ENCODE results near the gene ITPR2. TPM values are rescaled to one million over a fixed set of nuclear protein-coding genes. Genes with fewer than 3 reads are reported as not detected.
"Not testable (repeated sequence)": the region's sequence is repeated elsewhere in the genome, so short reads cannot be mapped to it uniquely, and the experiment has no call there.

Gene ITPR2
- polyA plus RNA-seq, 12 donors, result 2.6 to 10.1 (median 4.6) TPM; not detected in 1

DNA sequence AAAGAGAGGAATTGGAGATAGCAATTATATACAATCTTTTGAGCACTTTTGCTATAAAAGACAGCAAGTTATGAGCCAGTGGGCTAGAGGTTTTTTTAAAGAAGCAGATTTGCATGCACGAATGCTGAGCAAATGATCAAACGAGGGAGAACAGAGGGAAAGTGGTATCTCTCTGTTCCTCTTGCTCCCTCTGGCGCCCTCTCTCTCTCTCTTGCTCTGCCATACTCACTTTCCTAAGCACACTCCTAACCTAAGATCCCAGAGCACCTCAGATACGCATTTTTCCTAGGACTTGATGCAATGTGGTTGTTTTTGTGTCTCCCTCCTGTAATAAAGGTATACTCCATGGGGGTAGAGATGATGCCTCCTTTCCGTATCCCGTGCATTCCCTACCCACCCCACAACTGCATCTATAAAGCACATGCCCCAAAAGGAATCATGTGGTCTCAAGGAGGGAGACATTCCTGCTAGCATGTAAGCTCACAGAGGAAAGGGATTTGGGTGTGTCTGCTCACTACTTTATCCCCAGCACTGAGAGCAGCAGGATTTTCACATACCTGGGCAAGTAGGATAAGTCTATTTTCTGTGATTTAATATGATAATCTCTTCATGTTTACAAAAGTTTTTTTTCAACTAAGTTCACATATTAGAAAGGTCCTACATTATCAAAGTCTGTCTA lies 367.4 kb downstream of the ITPR2 start:
- DNase-seq, result no peak

DNA sequence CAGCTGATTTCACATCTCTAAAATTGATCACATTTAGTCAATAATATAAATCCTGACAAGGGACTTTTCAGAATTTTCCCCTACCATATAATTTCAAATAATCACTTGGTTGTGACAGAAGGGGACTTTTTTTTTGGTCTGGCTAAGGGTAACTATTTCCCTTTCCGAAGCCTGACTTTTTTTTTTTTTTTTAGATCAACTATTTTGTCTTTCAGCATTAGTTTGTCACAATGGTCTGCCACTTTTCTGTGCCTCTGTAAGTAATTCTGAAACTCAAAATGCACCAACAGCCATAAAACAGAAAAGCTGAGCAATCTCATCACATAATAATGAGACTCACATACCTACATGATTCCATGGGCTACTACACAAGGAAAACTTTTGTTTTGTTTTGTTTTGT lies 371.2 kb downstream of the ITPR2 start:
- DNase-seq, result no peak

DNA sequence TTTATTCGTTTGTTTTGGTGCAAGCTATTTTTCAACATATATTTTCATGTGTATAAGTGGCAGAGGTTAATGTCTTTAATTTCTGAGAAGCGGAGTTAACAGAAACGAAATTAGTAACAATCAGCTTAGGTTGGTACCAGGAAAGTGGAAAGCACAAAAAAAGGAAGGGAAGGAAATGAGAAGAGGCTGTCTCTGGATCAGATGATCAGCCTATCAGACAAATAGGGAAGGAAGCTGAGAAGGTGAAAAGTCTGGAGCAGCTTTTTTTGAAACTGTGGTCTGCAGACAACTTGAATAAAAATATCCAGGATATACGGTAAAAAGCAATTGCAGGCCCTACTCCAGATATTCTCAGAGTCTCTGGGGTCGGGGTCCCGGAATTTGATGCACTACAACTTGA lies 372.6 kb downstream of the ITPR2 start:
- DNase-seq, result no peak

DNA sequence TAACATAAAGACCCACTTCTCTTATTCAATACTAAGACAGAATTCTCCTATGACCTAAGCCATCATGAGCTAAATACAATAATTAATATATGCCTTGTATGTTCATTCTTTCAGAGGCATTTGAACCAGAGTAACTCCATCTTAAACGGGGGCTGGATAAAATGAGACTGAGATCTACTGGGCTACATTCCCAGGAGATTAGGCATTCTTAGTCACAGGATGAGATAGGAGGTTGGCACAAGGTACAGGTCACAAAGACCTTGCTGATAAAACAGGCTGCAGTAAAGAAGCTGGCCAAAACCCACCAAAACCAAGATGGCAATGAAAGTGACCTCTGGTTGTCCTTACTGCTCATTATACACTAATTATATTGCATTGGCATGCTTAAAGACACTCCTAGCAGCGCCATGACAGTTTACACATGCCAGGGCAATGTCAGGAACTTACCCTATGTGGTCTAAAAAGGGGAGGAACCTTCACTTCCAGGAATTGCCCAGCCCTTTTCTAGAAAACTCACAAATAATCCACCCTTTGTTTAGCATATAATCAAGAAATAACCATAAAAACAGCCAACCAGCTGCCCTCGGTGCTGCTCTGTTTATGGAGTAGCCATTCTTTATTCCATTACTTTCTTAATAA lies 376.9 kb downstream of the ITPR2 start:
- DNase-seq, result no peak

DNA sequence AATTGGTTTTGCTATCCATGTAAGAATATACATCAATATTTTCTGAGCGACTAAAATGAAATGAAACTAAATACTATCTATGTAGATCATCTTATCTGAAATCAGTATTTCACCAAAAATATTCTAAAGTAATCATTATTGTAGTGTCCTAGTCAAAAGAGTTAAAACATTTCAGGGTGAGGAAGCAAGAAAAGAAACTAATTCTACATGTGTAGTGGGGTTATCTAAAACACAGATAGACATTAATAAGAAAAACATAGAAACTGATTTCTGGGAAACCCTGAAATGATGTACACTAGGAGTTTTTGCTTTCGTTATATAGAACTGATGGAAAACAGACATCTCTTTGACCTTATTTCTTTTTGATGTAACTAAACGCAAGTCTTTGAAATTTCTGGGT lies 379.7 kb downstream of the ITPR2 start:
- DNase-seq, result no peak

DNA sequence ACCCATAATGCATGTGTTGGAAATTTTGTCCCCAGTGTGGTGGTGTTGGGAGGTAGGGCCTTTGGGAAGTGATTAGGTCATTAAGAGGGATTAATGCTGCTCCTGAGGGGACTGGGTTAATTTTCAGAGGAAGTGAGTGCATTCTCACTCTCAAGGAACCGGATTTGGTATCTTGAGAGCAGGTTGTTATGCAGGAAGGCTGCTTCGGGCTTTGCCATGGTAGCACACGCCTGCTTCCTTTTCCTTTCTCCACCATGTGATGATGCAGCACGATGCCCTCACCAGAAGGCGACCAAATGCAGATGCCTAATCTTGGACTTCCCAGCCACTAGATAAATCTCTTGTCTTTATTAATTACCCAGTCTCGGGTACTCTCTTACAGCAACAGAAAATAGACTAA lies 380.5 kb downstream of the ITPR2 start:
- DNase-seq, result no peak

DNA sequence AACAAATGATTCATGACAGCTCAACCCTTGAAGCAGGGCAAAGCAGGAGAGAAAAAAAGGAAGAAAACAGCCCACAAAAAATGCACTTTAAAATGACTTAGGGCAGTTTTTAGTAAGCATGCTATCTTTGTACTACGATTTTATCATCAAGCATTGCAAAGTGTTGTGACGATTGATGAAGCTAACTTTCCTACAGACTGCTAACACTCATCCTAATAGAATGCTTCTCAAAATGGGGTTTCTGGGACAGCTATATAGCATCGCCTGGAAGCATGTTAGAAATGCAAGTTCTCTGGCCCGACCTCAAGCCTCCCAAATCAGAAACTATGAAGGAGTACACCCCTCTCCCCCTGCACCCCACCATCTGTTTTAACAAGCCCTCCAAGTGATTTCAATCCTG lies 381.2 kb downstream of the ITPR2 start:
- no peak for DNase-seq

DNA sequence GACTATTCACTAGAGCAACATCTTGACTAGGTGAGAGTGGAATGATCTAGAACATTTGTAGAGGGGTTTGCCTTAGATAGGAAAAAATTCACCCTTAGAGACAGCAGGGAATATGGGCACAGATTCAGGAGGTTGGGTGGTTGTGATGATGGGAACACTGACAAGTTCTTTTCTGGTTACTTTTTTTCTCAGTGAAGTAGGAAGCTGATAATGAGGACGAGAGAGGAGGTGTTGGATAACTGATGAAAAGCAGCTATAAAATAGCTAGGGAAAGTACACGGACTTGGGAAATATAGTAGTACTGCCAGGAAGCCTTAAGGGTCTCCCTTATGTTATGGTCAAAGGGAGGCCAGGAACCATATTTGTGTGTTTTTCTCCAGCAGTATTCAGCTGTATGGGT lies 387.1 kb downstream of the ITPR2 start:
- DNase-seq, result no peak

DNA sequence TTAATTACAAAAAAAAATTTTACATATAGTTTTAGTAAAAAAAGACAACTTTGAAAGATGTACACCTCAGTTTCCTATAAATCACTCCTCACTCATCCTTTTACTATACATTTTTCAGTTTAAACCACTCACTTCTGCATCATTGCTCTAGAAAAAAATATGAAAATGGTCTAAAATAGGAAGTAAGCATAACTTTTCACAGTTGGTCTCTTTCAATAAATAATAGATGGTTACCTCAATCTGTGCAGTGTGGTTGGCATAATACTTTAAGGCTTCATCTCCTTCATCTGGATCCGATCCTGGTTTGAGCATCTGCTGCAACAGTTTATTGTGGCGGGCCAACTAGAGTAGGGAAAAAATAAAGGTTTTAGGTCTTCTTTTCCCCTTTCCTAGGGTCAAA lies 389.7 kb downstream of the ITPR2 start:
- DNase-seq, result no peak

DNA sequence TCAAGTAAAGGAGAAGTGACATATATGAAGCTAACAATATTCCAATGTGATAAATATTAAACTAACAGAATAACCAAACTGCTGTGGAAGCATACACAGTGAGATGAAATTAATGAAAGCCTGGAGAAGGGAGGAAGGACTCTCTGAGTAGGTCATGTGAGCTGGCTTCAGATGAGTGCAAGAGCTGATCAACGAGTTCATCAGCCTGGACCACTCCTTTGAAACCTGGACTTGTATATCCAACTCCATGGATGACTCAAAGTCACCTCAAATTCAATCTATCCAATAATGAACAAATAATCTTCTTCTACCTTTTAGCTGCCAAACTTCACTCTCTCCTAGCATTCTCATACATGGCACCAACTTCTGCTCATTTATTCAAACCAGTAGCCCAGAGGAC lies 391.6 kb downstream of the ITPR2 start:
- no peak for DNase-seq

DNA sequence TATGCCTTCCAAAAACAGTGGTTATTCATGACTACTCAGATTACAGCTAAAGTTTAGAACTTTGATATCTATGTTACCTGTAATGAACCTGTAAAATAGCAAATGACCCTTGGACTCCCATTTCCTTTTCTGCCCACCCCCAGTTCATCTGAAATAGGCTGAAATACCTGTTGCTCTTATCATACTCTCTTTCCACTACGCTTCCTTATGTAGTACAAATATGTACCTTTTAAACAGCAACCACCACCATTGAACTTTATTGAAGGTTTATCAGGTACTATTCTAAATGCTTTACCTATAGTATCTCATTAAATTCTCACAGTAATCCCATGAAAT lies 398.0 kb downstream of the ITPR2 start:
- DNase-seq, result no peak

DNA sequence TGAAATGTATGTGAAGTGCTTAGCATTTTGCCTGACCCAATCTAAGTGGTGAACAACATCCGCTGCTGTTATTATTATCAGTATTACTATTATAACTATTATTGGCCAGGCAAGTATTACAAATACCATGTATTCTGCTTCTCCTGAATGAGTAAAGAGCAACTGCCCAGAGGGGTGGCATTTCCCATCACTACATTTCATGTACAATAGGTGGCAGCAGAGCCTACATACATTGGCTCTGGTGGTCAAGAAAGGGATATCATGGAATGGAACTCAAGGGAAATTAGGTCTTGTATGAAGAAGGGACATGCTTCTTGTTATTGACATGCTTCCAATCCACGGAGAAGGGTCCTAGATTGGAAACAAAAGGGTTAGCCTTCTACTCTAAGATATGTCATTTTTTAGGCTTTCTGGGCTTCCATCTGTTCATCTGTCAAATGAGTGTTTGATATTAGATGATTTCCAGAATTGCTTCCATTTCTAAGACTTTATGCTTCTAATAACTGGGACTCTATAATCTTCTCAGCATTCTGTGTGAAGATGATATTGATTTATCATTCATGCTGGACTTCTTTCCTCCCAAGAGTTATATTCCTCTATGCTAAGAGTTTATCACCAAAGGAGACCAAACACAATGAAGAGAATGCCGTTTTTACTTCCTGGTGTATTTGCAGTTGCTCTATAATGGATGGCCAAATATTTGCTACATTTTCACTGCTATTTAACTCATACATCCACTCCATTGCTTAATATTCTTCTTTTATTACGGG lies 398.5 kb downstream of the ITPR2 start:
- DNase-seq, result peak; percentile 24

DNA sequence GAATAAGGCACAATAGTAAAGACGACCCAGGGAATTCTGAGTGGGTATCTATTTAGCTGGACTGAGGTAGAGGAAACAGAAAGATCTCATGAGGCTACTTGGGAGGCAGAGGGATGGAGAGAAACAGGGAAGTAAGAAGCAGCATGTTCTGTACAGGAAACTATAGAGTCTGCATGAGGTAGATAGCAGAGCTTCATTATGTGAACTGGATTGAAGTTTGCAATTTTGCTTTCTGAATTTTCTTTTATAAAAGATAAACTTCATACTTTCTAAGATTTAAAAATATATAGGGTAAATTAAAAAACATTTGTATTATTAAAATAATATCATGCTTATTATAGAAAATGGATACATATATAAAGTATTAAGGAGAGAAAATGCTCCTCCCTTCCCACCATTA lies 399.3 kb downstream of the ITPR2 start:
- not testable (repeated sequence) for DNase-seq

DNA sequence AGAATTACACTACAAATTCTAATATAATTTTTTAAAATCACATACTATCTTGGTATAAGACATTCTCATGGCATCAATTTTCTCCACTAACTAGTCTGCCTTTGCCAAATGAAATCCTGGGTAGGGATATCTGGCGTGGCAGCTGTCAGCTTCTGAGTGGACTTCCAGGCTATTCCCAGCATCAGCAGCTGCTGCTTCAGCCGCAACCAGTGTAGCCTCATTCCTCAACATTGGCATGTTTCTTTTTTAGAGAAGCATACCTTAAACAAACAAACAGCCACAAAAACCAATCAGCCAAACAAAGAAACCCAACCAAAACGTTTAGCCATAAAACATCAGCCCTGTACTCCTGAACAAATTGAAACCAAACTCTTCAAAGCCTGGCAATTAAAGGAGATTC lies 401.8 kb downstream of the ITPR2 start:
- DNase-seq, result no peak

DNA sequence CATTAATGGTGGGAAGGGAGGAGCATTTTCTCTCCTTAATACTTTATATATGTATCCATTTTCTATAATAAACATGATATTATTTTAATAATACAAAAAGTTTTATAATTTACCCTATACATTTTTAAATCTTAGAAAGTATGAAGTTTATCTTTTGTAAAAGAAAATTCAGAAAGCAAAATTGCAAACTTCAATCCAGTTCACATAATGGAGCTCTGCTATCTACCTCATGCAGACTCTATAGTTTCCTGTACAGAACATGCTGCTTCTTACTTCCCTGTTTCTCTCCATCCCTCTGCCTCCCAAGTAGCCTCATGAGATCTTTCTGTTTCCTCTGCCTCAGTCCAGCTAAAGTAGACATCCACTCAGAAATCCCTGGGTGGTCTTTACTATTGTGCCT lies 402.4 kb downstream of the ITPR2 start:
- not testable (repeated sequence) for DNase-seq

DNA sequence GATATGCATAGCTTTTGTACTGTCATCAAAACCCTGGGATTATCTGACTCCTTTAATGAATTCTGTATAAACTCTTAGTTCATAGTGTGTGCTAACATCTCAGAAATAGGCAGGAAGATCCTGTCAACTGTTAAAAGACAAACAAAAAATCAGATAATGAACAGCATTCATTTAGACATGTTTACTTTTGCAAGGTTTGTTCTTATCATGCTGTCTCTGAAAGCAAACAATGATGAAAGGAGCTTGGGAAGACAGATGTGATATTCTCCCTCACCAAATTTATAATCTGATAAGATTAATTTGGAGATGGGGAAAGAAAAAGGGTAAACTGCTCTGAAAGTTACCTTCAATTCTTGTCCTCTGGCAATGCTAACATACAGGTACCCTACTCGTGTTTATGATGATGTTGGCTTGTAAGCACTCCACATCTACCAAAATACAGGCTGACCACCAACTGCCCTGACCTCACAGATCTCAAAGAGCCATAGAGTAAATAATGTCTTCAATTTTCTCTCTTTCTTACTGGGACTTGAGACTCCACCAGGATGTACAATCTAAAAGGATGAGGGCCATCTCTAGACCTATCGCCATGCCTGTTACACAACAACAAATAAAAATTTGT lies 403.8 kb downstream of the ITPR2 start:
- DNase-seq, result no peak

DNA sequence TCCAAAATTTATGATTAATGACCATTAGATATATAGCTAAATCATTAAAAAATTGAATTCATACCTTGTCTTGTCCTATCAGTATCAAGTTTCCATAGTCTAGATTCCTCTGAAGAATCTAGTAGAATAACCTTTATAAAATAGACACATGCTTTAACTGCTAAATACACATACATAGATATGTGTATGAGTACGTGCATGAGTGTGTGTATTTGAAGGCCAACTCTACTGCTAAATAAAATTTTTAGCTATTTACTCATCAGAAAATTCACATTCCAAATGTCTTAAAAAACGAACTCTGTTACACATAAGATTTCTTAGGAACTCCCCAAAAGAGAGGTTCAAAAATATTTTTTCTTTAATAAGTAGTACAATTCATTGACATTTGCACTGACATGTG lies 404.6 kb downstream of the ITPR2 start:
- no peak for DNase-seq

DNA sequence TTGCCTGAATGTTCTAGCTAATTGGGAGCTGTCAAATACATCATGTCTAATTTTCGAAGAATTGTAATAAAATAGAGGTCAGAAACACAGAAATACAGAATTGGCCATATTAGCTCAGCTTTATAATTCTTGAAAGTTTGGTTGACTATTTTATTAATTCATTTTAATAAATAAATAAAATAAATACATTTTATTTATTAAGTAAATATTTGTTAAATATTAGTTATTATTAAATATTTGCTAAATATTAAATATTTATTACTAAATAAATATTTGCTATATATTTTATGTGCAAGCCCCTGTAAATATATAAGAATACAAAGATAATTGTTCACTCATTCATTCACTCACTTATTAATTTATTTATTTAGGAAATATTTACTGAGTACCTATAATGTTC lies 406.3 kb downstream of the ITPR2 start:
- no peak for DNase-seq

DNA sequence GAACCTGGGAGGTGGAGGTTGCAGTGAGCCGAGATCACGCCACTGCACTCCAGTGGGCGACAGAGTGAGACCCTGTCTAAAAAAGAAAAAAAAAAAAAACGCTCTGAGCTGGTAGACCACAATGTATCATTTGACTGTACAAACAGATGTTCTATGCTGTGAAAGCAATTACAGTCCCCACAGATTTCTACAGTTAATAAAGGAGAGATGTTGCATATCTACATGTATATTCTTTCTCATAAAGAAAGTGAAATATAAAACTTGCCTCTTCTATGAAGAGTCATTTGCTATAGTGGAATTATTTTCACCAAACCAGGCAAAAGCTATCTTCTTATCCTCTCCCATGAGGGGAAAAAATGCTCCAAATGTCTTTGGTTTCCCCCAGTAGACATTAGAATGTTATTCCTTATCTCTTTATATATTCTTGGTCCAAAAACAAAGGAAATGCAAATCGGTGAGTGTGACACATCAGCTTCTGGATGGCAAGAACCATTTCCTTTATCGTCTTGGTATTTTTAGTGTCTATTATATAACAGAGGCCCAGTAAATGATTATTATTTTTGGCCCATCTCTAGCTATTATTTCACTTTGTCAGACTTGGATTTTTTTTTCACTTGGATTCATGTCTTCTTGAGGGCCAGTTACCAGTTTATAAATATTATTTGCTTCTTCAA lies 407.3 kb downstream of the ITPR2 start:
- no peak for DNase-seq

DNA sequence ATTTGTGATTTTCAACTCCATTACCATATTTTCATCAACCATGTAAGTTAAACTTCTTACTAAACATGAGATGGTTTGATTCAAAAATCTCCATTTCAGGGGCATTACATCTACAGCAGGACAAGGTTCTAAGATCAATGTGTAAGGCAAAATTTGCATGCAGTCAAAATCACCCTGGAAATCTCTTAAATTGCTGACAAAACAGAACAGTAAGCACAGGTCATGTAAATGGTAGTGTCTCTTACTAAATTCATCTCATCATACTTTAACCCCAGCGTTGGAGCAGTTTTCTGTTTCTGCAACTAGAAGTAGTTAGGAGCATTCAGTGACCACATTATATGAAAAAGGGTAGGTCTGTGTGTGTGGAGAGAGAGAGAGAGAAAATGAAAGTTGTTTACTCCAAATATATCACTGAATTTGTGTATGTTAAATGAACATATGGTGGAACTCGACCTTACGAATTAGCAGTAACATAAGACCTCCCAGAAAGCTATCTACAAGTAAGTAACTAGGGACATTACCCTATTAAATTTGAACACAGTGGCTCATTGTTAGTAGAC lies 410.1 kb downstream of the ITPR2 start:
- no peak for DNase-seq

DNA sequence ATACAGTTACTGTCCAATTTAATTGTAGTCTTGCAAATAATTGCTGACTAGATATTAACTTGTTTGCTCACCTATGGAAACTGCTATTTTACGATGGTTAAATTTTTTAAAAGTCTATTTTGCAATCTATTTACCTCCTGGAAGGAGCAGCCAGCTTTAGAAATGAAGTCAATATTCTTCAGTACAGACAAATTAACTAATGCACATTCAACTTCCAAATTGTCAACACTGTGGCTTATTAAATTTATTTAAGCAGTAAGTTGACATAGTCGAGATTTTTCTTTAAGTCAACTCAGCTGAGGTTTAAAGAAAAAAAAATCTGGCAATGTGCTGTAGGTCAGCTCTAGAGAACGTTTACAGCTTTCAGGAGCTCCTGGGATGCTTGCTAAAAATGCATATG lies 416.4 kb downstream of the ITPR2 start:
- no peak for DNase-seq

DNA sequence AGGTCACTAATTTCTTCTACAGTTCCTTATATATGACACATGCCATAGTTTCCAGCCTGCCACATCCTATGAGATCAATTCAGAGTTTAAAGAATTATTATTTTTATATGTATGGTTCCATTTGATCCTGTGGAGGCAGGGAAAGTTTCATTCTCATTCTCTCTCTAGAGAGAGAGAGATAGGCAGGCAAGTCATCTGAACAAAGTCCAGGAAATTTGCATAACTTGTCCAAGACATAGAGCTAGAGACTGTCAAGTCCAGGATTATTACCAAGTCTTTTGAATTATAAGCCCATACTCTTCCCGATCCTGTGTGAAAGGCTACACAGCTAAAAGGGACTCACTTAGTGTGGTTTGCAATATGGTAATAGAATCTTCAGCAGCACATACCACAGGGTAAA lies 422.3 kb downstream of the ITPR2 start:
- no peak for DNase-seq
